OCI-LY3 (cell line): ENCODE data around the gene BCL11B.

Experiments used
- H2AFZ ChIP-seq: fragments of 200-600, 300-600 bp; shearing (Covaris generic); 2 replicates; pipeline ENCODE4 v1.6.0; 2014; ENCODE audit warnings: antibody characterized with exemption, low read depth, low read length
- H3K27ac ChIP-seq: fragments of 200-600, 300-600 bp; sonication (generic); 2 replicates; pipeline ENCODE4 v1.5.1; 2014; ENCODE audit warnings: mild to moderate bottlenecking, low read length, moderate library complexity, mixed read lengths
- H3K27me3 ChIP-seq: fragments of 200-600, 300-600 bp; sonication (generic); 2 replicates; pipeline ENCODE4 v1.6.1; 2014; ENCODE audit warnings: low read depth, low read length, mixed read lengths
- H3K36me3 ChIP-seq: fragments of 200-600, 300-600 bp; sonication (generic); replicated peaks from 2 replicates; pipeline ENCODE3; 2014; ENCODE audit warnings: low read depth, low read length, mixed read lengths
- H3K4me1 ChIP-seq: fragments of 300-600, 200-600 bp; sonication (generic); 2 replicates; pipeline ENCODE4 v1.6.1; 2014; ENCODE audit warnings: low read length, mixed read lengths
- H3K4me2 ChIP-seq: fragments of 200-600, 300-600 bp; sonication (generic); 2 replicates; pipeline ENCODE4 v1.6.1; 2014; ENCODE audit warnings: low read length, mixed read lengths
- H3K4me3 ChIP-seq: fragments of 300-600, 200-600 bp; sonication (generic); 2 replicates; pipeline ENCODE4 v1.5.1; 2014; ENCODE audit warnings: antibody characterized with exemption, mild to moderate bottlenecking, low read length, moderate library complexity
- H3K79me2 ChIP-seq: fragments of 300-600, 200-600 bp; shearing (Covaris generic); 2 replicates; pipeline ENCODE4 v1.6.1; 2014; ENCODE audit warnings: mild to moderate bottlenecking, low read length, mixed read lengths
- H3K9ac ChIP-seq: fragments of 300-600, 200-600 bp; shearing (Covaris generic); 2 replicates; pipeline ENCODE4 v1.6.0; 2014; ENCODE audit warnings: mild to moderate bottlenecking, low read length, moderate library complexity
- H3K9me3 ChIP-seq: fragments of 200-600, 300-600 bp; shearing (Covaris generic); 2 replicates; pipeline ENCODE4 v1.6.1; 2014; ENCODE audit warnings: low read length, mixed read lengths; ENCODE audit not compliant: insufficient read depth
- H4K20me1 ChIP-seq: fragments of 200-600, 300-600 bp; sonication (generic); 2 replicates; pipeline ENCODE4 v1.6.1; 2016; ENCODE audit warnings: low read length, mixed read lengths; ENCODE audit not compliant: insufficient read depth
- CTCF ChIP-seq: fragments of 200-600, 300-600 bp; sonication (generic); IDR thresholded peaks from 2 replicates; pipeline ENCODE4 v1.5.1; 2014; ENCODE audit warnings: antibody characterized with exemption, low read length, low read depth
- EZH2phosphoT487 ChIP-seq: fragments of 200-600 bp; shearing (Covaris generic); IDR thresholded peaks from 2 replicates; pipeline ENCODE4 v1.6.1; 2018; ENCODE audit warnings: antibody characterized with exemption, mixed run types, low read depth

Gene BCL11B

GRCh38 chr14:99236386-99237138 is 35.4 kb downstream of the BCL11B start:
- no peak overlapping the region for H3K27ac ChIP-seq
- no peak overlapping the region for H3K4me2 ChIP-seq
- H3K4me1 ChIP-seq = no peaks in the 10 kb centered on the region

GRCh38 chr14:99235582-99236320 is 36.2 kb downstream of the BCL11B start:
- no peak overlapping the region for H3K27ac ChIP-seq
- no peaks in the 10 kb centered on the region for H3K9me3 ChIP-seq
- H3K4me1 ChIP-seq = no peaks in the 10 kb centered on the region
- no peaks in the 10 kb centered on the region for H3K79me2 ChIP-seq
- H2AFZ ChIP-seq = no peak overlapping the region
- TF ChIP-seq CTCF (no peak), EZH2phosphoT487 (no peak)
- H3K27me3 ChIP-seq = no peaks in the 10 kb centered on the region; the same call in 1 of the 2 replicates
- no peak overlapping the region for H3K4me3 ChIP-seq
- H4K20me1 ChIP-seq = no peaks in the 10 kb centered on the region
- H3K4me2 ChIP-seq = no peak overlapping the region
- no peak overlapping the region for H3K9ac ChIP-seq
- no peaks in the 10 kb centered on the region for H3K36me3 ChIP-seq

More at GRCh38 chr14:99236386-99237138, 35.4 kb downstream of the BCL11B start:
- H3K9me3 ChIP-seq = no peaks in the 10 kb centered on the region
- no peak overlapping the region for H3K4me3 ChIP-seq
- no peaks in the 10 kb centered on the region for H3K36me3 ChIP-seq
- H4K20me1 ChIP-seq = no peaks in the 10 kb centered on the region
- H2AFZ ChIP-seq = no peak overlapping the region
- no peaks in the 10 kb centered on the region; the same call in 1 of the 2 replicates for H3K27me3 ChIP-seq
- no peak overlapping the region for H3K9ac ChIP-seq
- no peaks in the 10 kb centered on the region for H3K79me2 ChIP-seq
- no peak for TF ChIP-seq CTCF
- TF ChIP-seq EZH2phosphoT487 = no peak

GRCh38 chr14:99234961-99235571 is 36.9 kb downstream of the BCL11B start:
- Histone ChIP-seq H3K4me1 (no peaks in the 10 kb centered on the region), H3K36me3 (no peaks in the 10 kb centered on the region), H3K27ac (no peak overlapping the region), H4K20me1 (no peaks in the 10 kb centered on the region), H3K9me3 (no peaks in the 10 kb centered on the region), H3K79me2 (no peaks in the 10 kb centered on the region), H3K9ac (no peak overlapping the region), H3K4me3 (no peak overlapping the region), H2AFZ (no peak overlapping the region), H3K4me2 (no peak overlapping the region), H3K27me3 (no peaks in the 10 kb centered on the region; the same call in 1 of the 2 replicates)
- no peak for TF ChIP-seq EZH2phosphoT487
- no peak for TF ChIP-seq CTCF

GRCh38 chr14:99234355-99234754 is 37.6 kb downstream of the BCL11B start:
- H3K4me1 ChIP-seq = no peaks in the 10 kb centered on the region
- no peaks in the 10 kb centered on the region for H3K79me2 ChIP-seq
- no peak overlapping the region for H3K4me2 ChIP-seq
- H3K9ac ChIP-seq = no peak overlapping the region
- H3K9me3 ChIP-seq = no peaks in the 10 kb centered on the region
- H2AFZ ChIP-seq = no peak overlapping the region
- H4K20me1 ChIP-seq = no peaks in the 10 kb centered on the region
- no peaks in the 10 kb centered on the region; the same call in 1 of the 2 replicates for H3K27me3 ChIP-seq
- H3K36me3 ChIP-seq = no peaks in the 10 kb centered on the region
- H3K4me3 ChIP-seq = no peak overlapping the region
- TF ChIP-seq EZH2phosphoT487 (no peak), CTCF (no peak)
- H3K27ac ChIP-seq = no peak overlapping the region
